ENCODE measurements around the gene SLCO3A1.

DNA sequence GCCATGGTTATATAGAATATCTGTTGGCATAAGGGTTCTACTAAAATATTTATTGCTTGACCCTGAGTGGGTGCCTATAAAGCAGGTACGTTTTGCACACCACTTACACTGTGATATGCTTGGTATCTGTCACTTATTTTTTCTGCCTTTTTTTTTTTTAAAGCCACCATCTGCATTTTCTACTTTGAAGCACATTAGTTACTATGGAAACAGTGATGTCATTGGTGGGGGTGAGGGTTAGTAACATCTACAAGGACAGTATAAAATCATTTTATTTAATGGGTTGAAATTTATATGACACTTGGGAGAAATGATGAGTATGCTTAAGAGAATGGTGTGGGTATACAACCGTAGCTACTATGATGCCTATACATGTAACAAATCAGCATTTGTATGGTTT, 25.6 kb downstream of the SLCO3A1 start:
- no peak for TF ChIP-seq CTCF (conservative IDR thresholded peaks at IDR 0.05; ENCODE audit: low read length)
- TF ChIP-seq EZH2phosphoT487 (IDR thresholded peaks at IDR 0.05; ENCODE audit: borderline replicate concordance): no peak

All from Loucy (cell line).